HG03460 (cell line): ENCODE measurements around the gene MGLL.

Experiments
- ATAC-seq: cut with Tn5 transposase; IDR thresholded peaks from one replicate; pipeline ENCODE4 v1.9.1; 2021; ENCODE audit not compliant: unreplicated experiment

MGLL gene

DNA sequence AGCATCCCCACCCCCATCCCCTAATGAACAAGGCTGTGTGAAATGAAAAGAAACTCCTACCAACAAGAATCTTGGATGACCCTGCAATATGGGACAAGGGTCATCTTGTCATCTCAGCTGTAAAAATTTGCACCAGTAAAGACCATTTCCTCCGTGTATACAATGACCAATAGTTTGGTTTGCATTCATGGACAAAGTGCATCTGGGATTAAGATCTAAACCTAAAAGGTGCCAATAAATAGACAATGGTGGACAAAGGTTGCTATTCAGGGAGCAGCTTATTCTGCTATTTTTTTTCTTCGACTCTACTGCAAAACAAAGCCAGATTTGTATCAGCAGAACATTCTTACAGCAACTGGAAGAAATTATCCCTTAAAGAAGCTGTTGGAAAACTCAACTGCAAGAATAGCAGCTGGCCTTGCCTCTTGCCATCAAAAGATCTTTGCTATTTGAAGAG lies 8.0 kb downstream of the MGLL start:
- no peak for ATAC-seq

- ATAC-seq, result no peak
Observed at GRCh38 chr3:127812151-127812550, 10.2 kb downstream of the MGLL start.

DNA sequence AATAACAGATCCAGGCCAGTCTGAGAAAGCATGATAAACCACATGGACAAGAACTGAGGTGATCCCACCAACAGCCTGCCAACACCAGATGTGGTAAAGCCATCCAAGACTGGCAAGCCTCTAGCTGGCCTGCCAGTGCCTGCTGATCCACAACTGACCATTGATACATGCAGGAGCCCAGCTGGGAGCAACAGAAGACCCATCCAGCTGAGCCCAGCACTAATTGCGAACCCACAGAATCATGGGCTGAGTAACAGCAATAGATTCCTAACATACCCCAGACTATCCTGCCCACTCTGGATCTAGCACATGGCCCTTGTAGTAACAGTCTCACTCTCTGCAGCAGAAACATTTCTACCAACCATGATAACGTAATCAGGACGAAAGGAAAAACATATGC lies 10.6 kb downstream of the MGLL start:
- no peak for ATAC-seq

GRCh38 chr3:127809611-127810010 lies 12.7 kb downstream of the MGLL start:
- ATAC-seq, result no peak

GRCh38 chr3:127809211-127809610 lies 13.1 kb downstream of the MGLL start:
- ATAC-seq, result no peak

DNA sequence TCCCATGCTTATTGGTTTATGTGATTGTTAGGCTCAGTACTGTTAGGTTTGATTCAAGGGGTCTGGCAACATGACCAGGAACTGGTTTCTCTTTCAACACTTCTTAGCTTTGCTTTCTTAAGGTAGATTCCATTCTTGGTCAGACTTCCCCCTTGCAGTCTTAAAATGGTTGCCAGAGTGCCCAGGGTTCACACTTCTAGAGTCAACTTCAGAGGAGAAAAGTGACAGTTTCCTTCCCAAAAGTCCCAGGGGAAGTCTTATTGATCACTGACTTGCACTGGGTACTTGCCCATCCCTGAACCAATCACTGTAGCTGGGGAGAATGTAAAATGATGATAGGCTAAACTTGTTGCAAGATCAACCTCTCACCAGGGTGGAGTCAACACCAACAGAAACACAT lies 14.1 kb downstream of the MGLL start:
- peak; percentile 60 for ATAC-seq

DNA sequence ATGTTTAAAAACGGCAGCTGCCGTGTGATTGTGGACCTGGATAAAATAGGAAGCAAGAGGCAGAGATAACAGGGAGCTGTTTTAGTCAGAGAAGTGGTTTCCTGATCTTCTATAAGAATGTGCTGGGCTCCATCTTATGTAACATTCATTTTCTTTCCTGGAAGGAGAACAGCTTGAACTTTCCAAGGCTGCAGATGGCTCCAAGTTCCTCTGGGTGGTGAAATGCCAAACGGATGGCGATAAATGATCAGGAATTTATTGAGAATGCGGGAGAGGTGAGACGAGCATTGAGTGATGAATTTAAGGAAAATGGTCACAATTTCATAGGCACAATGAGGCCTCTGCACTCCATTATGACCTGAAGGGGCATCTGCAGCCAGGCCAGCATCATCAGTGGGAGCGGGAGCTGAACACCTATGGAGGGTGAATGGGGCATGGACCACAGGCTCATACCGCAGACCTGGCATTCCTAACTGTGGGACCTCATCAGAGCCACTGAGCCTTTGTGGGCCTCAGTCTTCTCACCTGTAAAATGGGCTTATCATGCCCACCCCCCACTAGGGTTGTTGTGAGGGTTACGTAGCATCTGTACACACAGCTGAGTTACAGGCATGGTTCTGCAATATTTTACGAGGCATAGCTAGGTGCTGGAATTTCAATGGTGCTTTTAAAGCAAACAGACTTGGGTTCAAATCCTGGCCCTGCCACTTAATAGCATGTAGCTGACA lies 17.1 kb downstream of the MGLL start:
- no peak for ATAC-seq

- ATAC-seq, result no peak
Observed at GRCh38 chr3:127804141-127804540, 18.2 kb downstream of the MGLL start.

DNA sequence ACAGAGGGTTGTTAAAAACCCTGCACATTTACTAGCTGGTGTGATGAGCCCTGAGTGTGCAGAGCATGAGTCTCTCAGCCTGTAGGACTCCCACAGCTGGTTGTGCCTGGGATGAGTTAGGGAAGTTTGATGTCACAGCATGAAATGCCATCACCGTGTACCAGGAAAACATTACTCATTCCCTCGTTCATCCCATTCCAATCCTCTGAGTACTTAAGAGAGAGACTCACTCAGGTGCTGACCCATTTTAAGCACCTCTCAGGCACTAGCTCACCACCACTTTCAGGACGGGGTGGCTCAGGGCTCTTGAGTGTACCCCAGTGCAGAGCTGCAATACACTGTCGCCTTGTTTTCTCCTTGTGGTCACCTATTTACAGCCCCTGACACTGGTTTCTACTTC lies 18.7 kb downstream of the MGLL start:
- ATAC-seq, result no peak

- ATAC-seq, result no peak
Observed at GRCh38 chr3:127802606-127803005, 19.7 kb downstream of the MGLL start.

GRCh38 chr3:127801731-127802313 lies 20.5 kb downstream of the MGLL start:
- no peak for ATAC-seq

GRCh38 chr3:127800508-127800907 lies 21.8 kb downstream of the MGLL start:
- peak; percentile 68 for ATAC-seq

DNA sequence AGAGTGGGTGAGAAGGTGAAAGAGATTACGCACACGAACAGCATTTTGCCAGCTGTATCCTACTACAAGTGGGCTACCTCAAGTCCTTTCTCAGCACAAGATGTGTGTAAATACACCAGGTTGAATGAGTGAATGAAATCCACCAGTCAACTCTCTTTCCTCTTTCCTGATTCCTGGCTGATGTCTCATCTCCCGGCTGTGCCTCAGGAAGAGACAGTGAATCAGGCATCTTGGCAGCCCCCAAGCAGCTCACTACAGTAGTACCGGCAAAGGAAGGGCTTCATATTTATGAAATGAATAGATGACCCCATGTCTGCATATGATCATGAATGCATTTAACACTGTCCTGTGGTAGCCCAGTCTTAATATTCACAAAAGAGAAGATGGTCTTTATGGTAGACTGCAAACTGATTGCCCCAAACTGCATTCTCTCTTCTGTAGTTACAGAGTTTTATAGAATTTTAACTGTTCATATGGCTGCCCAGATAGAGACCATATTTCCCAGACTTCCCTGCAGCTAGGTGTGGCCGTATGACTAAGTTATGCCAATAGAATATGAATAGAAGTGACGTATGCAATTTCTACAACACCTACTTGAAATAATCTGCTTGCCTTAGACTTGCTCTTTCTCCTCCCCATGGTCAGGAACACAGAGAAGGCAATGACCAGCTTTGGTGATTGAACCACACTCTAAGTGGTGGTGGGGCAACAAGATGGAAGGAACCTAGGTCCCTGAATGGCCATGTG lies 22.7 kb downstream of the MGLL start:
- ATAC-seq, result no peak

DNA sequence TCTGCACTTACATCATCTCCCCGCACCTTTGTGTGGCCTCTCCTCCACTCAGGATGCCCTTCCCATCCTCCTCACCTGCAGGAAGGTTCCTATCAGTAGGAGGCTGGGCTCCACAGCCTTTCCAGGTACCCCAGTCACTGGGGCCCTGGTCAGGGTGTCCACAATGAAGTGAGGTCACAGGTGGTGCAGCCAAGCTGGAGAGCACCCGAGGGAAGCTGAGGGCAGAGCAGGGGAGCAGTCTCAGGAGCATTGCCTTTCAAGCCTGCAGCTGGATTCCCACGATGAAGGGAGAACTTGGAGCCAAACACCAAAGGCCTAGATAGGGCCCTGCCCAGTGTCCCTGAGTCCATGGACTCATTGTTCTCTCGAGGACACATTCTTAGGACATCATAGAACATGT lies 23.6 kb downstream of the MGLL start:
- no peak for ATAC-seq

DNA sequence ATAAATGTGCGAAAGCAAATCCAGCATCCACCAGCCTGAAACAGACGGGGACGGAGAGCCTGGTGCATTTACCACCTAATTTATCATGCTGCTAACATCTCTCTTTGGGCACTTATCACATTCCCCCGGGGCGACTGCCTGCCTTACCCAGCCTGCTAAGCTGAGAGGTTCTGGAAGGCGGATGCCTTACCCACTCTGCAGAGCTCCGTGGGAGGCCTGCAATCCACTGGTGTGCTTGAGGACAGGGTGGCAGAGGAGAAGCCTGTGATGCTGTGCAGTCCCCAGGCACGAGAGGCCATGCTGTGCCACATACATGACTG lies 25.5 kb downstream of the MGLL start:
- ATAC-seq, result no peak

DNA sequence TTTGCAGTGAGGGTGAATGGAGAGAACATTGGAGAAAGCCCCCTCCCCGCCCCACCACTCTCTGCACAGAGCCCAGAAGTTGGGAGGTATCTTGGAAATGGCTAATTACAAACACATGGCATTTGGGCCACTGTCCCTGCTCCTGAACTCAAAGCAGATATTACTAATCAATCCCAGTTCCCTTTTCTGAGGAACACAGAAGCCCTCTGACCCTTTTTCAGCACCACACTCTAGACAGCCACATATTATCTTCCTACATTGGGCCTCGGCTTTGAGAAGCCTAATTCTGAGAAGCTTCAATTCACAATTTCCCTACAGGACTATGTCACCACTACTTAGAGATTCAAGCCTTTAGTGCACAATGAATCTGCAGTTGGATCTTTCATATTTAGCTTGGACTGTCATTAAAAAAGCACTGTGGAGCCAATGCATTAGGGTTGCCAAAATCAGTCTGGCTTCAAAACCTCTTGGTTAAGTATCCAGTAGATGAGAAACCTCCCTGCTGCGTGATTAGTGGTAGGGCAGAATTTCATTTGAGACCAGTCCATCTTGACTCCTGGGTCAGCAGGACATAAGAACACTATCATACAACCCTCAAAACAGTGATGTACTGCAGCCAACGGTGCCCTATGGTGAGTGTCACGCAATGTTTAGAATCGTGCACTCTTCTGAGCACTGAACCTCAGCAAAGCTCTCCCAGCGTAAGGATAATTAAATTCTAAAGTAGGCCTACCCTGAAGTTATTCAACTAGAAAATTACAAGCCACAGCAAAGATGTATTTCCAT lies 26.1 kb downstream of the MGLL start:
- no peak for ATAC-seq

GRCh38 chr3:127794972-127795371 lies 27.3 kb downstream of the MGLL start:
- ATAC-seq, result no peak

- no peak for ATAC-seq
Observed at GRCh38 chr3:127794402-127794801, 27.9 kb downstream of the MGLL start.

DNA sequence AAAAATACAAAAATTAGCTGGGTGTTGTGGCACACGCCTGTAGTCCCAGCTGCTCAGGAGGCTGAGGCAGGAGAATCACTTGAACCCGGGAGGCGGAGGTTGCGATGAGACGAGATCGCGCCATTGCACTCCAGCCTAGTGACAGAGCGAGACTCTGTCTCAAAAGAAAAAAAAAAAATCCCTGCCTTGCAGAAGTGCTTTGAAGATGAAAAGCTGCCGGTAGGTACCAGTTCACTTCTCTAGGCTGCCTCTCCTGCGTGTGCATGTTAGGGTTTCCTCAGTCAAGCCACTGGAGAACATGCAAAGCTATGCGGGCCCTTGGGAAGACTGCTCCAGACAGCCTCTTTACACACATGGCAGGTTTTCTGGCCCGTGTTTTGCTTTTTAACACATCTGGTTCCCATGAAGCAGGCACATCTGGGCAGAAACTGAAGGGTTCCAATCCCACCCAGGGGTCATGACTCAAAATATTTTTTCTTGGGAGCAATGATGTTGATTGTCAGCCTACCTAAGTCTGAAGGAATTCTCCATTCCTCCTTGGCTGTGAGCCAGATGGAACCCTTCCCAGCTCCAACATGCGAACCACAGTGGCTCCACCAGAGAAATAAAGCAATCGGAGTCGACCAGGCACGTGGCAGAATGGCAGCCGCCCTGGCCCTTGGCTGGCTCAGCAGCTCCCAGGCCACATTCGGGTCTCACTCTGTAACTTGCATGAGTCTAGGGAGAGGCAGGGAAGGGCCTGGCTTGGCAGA lies 29.6 kb downstream of the MGLL start:
- no peak for ATAC-seq

- ATAC-seq, result peak; percentile 86
Observed at GRCh38 chr3:127791221-127791913, 30.9 kb downstream of the MGLL start.
